ENCODE data around the gene HMOX2.

The HMOX2 gene

GRCh38 chr16:4534151-4534790, 58.1 kb downstream of the HMOX2 start (continued):
- no peak for TF ChIP-seq ZNF341 (tag by site-specific recombination; IDR thresholded peaks at IDR 0.05; ENCODE audit: low read depth)

GRCh38 chr16:4535627-4536108, 59.5 kb downstream of the HMOX2 start:
- no peak for TF ChIP-seq ZNF701 (tag by site-specific recombination; IDR thresholded peaks at IDR 0.05)
- TF ChIP-seq ZNF248 (tag by site-specific recombination; IDR thresholded peaks at IDR 0.05) = no peak
- TF ChIP-seq KLF7 (tag by site-specific recombination; IDR thresholded peaks at IDR 0.05; ENCODE audit: borderline replicate concordance) = no peak
- TF ChIP-seq PRDM4 (tag by site-specific recombination; IDR thresholded peaks at IDR 0.05) = no peak
- TF ChIP-seq ELK4 (IDR thresholded peaks at IDR 0.05; ENCODE audit: borderline replicate concordance, low read depth, low read length) = no peak
- no peak for TF ChIP-seq ZBTB49 (tag by site-specific recombination; IDR thresholded peaks at IDR 0.05; ENCODE audit: low read depth)
- no peak for TF ChIP-seq ZNF184 (tag by site-specific recombination; IDR thresholded peaks at IDR 0.05)
- no peak for TF ChIP-seq ZNF148 (tag by site-specific recombination; IDR thresholded peaks at IDR 0.05; ENCODE audit: borderline replicate concordance)
- no peak for TF ChIP-seq ZNF350 (tag by site-specific recombination; IDR thresholded peaks at IDR 0.05)
- TF ChIP-seq KLF8 (tag by site-specific recombination; IDR thresholded peaks at IDR 0.05) = no peak
- no peak for TF ChIP-seq ZNF837 (tag by site-specific recombination; IDR thresholded peaks at IDR 0.05)
- no peak for TF ChIP-seq ZBTB10 (tag by site-specific recombination; IDR thresholded peaks at IDR 0.05)
- TF ChIP-seq ZNF660 (tag by site-specific recombination; IDR thresholded peaks at IDR 0.05) = no peak
- TF ChIP-seq TRIM28 (IDR thresholded peaks at IDR 0.05; ENCODE audit: borderline replicate concordance, low read length) = no peak
- no peak for TF ChIP-seq GLI2 (tag by site-specific recombination; IDR thresholded peaks at IDR 0.05; ENCODE audit: borderline replicate concordance, low read depth)
- TF ChIP-seq ZNF311 (tag by site-specific recombination; IDR thresholded peaks at IDR 0.05; ENCODE audit: borderline replicate concordance) = no peak
- no peak for TF ChIP-seq ZNF600 (tag by site-specific recombination; IDR thresholded peaks at IDR 0.05)
- no peak for TF ChIP-seq ZNF558 (tag by site-specific recombination; IDR thresholded peaks at IDR 0.05)
- peaks cover 0 to 40% of the 10 kb centered on the region in 2 experiments; a peak in 1 of 3 replicates for H3K36me3 ChIP-seq (ENCODE audit: control insufficient read depth in 2 of 2, insufficient read depth in 1 of 2, low read length in 2 of 2)
- CTCF ChIA-PET = interaction anchor here (0.8 to 2.8 kb wide), 3 partner anchors 11 to 30 kb away, joined by 3 to 6 read pairs (median 3); no protein-coding TSS in a partner anchor
- no peak overlapping the region for H3K27ac ChIP-seq (ENCODE audit: extremely low read depth, low read depth, low read length)
- no peaks in the 10 kb centered on the region for H3K9me3 ChIP-seq (ENCODE audit: control insufficient read depth, insufficient read depth, low read depth, low read length)
- POLR2A ChIA-PET = no interaction called here
- H3K4me3 ChIP-seq (ENCODE audit: low read depth, low read length) = no peak overlapping the region
- H3K4me1 ChIP-seq (ENCODE audit: control insufficient read depth, insufficient read depth, low read length) = no peaks in the 10 kb centered on the region

Data from HEK293 (cell line).